Measurements from ENCODE around the gene SNRNP35. TPM values are rescaled to one million over a fixed set of nuclear protein-coding genes. Genes with fewer than 3 reads are reported as not detected.

The SNRNP35 gene
- total RNA-seq, 4 donors from 2014 or later, result 16.2 to 33.8 (median 20.3) TPM

DNA sequence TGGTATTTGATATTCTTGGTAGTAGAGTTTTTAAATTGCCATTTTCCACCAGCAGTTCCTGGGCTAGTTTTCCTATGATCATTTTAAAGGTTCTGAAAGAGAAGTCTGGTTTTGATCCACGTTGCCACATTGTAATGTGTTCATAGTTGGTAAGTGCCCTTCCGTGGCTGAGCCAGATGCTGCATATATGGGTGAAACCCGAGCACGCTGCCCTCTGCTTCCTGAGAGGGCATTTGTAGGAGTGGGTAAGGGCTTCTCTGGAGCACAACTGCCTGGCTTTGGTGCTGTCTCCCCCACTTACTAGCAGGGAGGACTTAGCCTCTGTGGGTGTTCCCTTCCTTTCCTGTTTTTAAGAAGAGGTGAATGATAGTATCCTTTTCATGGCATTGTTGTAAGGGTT, 7.1 kb downstream of the SNRNP35 start:
- Histone ChIP-seq H3K4me1 (peaks cover 3% of the 10 kb centered on the region), H3K36me3 (peaks cover 21% of the 10 kb centered on the region), H3K27ac (no peak overlapping the region), H3K27me3 (no peaks in the 10 kb centered on the region), H3K9me3 (no peaks in the 10 kb centered on the region), H3K4me3 (no peak overlapping the region)
- DNase-seq (ENCODE audit: low spot score in 2 of 2), result no peak
- WGBS, result 92% methylated on average over 4 of the region's 4 CpGs
- TF ChIP-seq POLR2AphosphoS5 (IDR thresholded peaks at IDR 0.05) (no peak), EP300 (IDR thresholded peaks at IDR 0.05) (no peak), POLR2A (IDR thresholded peaks at IDR 0.05) (no peak), CTCF (IDR thresholded peaks at IDR 0.05) (no peak)

- no peak for TF ChIP-seq POLR2AphosphoS5 (IDR thresholded peaks at IDR 0.05)
- TF ChIP-seq POLR2A (IDR thresholded peaks at IDR 0.05), result no peak
- no peak for TF ChIP-seq EP300 (IDR thresholded peaks at IDR 0.05)
- no peak for TF ChIP-seq CTCF (IDR thresholded peaks at IDR 0.05)
- no peaks in the 10 kb centered on the region for H3K9me3 ChIP-seq
- H3K27ac ChIP-seq, result no peak overlapping the region
- WGBS, result 0% methylated on average over 1 of the region's 1 CpG
- no peak for DNase-seq (ENCODE audit: low spot score in 2 of 2)
- H3K4me1 ChIP-seq, result peaks cover 3% of the 10 kb centered on the region
- H3K4me3 ChIP-seq, result no peak overlapping the region
- no peaks in the 10 kb centered on the region for H3K27me3 ChIP-seq
- H3K36me3 ChIP-seq, result peaks cover 44% of the 10 kb centered on the region
Observed at GRCh38 chr12:123468786-123469185, 10.8 kb downstream of the SNRNP35 start.

GRCh38 chr12:123469978-123470377, 12.0 kb downstream of the SNRNP35 start:
- peaks cover 3% of the 10 kb centered on the region for H3K4me1 ChIP-seq
- H3K36me3 ChIP-seq, result peaks cover 50% of the 10 kb centered on the region
- no peak for DNase-seq (ENCODE audit: low spot score in 2 of 2)
- H3K27ac ChIP-seq, result no peak overlapping the region
- no peaks in the 10 kb centered on the region for H3K9me3 ChIP-seq
- TF ChIP-seq POLR2A (IDR thresholded peaks at IDR 0.05) (no peak), CTCF (IDR thresholded peaks at IDR 0.05) (no peak), EP300 (IDR thresholded peaks at IDR 0.05) (no peak), POLR2AphosphoS5 (IDR thresholded peaks at IDR 0.05) (no peak)
- no peaks in the 10 kb centered on the region for H3K27me3 ChIP-seq
- H3K4me3 ChIP-seq, result no peak overlapping the region
- 96% methylated on average over 2 of the region's 2 CpGs for WGBS

GRCh38 chr12:123471374-123472068, 13.6 kb downstream of the SNRNP35 start:
- WGBS, result 71% methylated on average over 8 of the region's 8 CpGs
- H3K27me3 ChIP-seq, result no peaks in the 10 kb centered on the region
- peaks cover 3% of the 10 kb centered on the region for H3K4me1 ChIP-seq
- no peak overlapping the region for H3K4me3 ChIP-seq
- no peak overlapping the region for H3K27ac ChIP-seq
- H3K36me3 ChIP-seq, result peaks cover 41% of the 10 kb centered on the region
- TF ChIP-seq POLR2AphosphoS5 (IDR thresholded peaks at IDR 0.05) (no peak), POLR2A (IDR thresholded peaks at IDR 0.05) (no peak), CTCF (IDR thresholded peaks at IDR 0.05) (no peak), EP300 (IDR thresholded peaks at IDR 0.05) (no peak)
- no peak for DNase-seq (ENCODE audit: low spot score in 2 of 2)
- no peaks in the 10 kb centered on the region for H3K9me3 ChIP-seq

DNA sequence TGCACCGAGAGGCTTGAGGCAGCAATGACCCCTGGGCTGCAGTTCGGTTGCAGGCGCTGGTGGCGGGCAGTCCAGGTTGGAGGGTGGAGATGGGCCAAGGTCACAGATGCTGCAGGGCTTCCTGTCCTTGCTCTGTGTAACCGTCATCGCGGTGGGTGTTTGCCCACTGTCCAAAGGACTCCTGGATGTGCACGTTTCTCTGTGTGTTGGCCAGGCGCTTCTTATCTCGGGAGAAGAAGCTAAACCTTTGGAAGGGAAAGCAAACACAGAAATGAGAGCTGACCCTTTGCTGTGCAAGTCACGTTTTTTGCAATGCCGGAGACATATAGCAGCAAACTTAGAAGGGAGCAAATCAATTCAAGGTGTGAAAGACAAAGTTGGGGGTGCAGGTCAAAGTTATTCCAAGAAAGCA, 14.5 kb downstream of the SNRNP35 start:
- no peak overlapping the region for H3K27ac ChIP-seq
- no peaks in the 10 kb centered on the region for H3K9me3 ChIP-seq
- peaks cover 47% of the 10 kb centered on the region for H3K36me3 ChIP-seq
- no peak for DNase-seq (ENCODE audit: low spot score in 2 of 2)
- H3K27me3 ChIP-seq, result no peaks in the 10 kb centered on the region
- no peak overlapping the region for H3K4me3 ChIP-seq
- TF ChIP-seq EP300 (IDR thresholded peaks at IDR 0.05) (no peak), POLR2AphosphoS5 (IDR thresholded peaks at IDR 0.05) (no peak), CTCF (IDR thresholded peaks at IDR 0.05) (no peak)
- WGBS, result 91% methylated on average over 12 of the region's 12 CpGs
- H3K4me1 ChIP-seq, result no peaks in the 10 kb centered on the region

Data from suprapubic skin (tissue), 4 donors.